ENCODE results near the gene DAG1.

GRCh38 chr3:49424816-49425215 is 45.3 kb upstream of the DAG1 start:
- TF ChIP-seq, protein P1, sequence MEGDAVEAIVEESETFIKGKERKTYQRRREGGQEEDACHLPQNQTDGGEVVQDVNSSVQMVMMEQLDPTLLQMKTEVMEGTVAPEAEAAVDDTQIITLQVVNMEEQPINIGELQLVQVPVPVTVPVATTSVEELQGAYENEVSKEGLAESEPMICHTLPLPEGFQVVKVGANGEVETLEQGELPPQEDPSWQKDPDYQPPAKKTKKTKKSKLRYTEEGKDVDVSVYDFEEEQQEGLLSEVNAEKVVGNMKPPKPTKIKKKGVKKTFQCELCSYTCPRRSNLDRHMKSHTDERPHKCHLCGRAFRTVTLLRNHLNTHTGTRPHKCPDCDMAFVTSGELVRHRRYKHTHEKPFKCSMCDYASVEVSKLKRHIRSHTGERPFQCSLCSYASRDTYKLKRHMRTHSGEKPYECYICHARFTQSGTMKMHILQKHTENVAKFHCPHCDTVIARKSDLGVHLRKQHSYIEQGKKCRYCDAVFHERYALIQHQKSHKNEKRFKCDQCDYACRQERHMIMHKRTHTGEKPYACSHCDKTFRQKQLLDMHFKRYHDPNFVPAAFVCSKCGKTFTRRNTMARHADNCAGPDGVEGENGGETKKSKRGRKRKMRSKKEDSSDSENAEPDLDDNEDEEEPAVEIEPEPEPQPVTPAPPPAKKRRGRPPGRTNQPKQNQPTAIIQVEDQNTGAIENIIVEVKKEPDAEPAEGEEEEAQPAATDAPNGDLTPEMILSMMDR (IDR thresholded peaks at IDR 0.05 in 2 of 3, conservative IDR thresholded peaks at IDR 0.05 in 1 of 3; ENCODE audit: control insufficient read depth in 2 of 3, extremely low read depth in 1 of 3, insufficient read depth in 1 of 3, low read depth in 3 of 3, low read length in 3 of 3), result no peak
- TF ChIP-seq ETV6 (conservative IDR thresholded peaks at IDR 0.05 in 1 of 2, IDR thresholded peaks at IDR 0.05 in 1 of 2; ENCODE audit: borderline replicate concordance in 1 of 2, low read depth in 1 of 2), result no peak
- TF ChIP-seq TAF1 (IDR thresholded peaks at IDR 0.05; ENCODE audit: borderline replicate concordance, low read depth, low read length), result no peak
- TF ChIP-seq, protein P2, sequence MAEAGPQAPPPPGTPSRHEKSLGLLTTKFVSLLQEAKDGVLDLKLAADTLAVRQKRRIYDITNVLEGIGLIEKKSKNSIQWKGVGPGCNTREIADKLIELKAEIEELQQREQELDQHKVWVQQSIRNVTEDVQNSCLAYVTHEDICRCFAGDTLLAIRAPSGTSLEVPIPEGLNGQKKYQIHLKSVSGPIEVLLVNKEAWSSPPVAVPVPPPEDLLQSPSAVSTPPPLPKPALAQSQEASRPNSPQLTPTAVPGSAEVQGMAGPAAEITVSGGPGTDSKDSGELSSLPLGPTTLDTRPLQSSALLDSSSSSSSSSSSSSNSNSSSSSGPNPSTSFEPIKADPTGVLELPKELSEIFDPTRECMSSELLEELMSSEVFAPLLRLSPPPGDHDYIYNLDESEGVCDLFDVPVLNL (IDR thresholded peaks at IDR 0.05; ENCODE audit: low read depth, low read length), result no peak
- TF ChIP-seq HDAC2 (IDR thresholded peaks at IDR 0.05), result no peak
- TF ChIP-seq ZNF274 (IDR thresholded peaks at IDR 0.05; ENCODE audit: insufficient read depth, insufficient read length), result no peak
- no peak for TF ChIP-seq SMAD5 (IDR thresholded peaks at IDR 0.05; ENCODE audit: low read depth)
- TF ChIP-seq USF2 (IDR thresholded peaks at IDR 0.05; ENCODE audit: borderline replicate concordance, low read depth, low read length), result no peak
- TF ChIP-seq BHLHE40 (IDR thresholded peaks at IDR 0.05; ENCODE audit: borderline replicate concordance in 1 of 2, low read depth in 2 of 2, low read length in 1 of 2), result no peak

All from GM12878 (cell line).